ENCODE data around the gene ITM2C. TPM values are rescaled to one million over a fixed set of nuclear protein-coding genes. Genes with fewer than 3 reads are reported as not detected.

ITM2C gene
- total and polyA plus RNA-seq, 2 of the 13 experiments (the other 11 are each of a cell fraction or from before 2014, with no cell fraction given), result 70.5 to 270 TPM

GRCh38 chr2:230905448-230906421 is 41.0 kb downstream of the ITM2C start (continued):
- TF ChIP-seq ZNF414 (CRISPR knock-in tag; IDR thresholded peaks at IDR 0.05) (no peak), MYNN (CRISPR knock-in tag; IDR thresholded peaks at IDR 0.05; ENCODE audit: low read depth) (no peak), NFKB2 (CRISPR knock-in tag; IDR thresholded peaks at IDR 0.05; ENCODE audit: borderline replicate concordance) (no peak), PPARG (CRISPR knock-in tag; conservative IDR thresholded peaks at IDR 0.05) (no peak), SOX6 (IDR thresholded peaks at IDR 0.05) (no peak), SOX6 (CRISPR knock-in tag; IDR thresholded peaks at IDR 0.05) (peak; percentile 79), SOX5 (CRISPR knock-in tag; IDR thresholded peaks at IDR 0.05; ENCODE audit: borderline replicate concordance) (peak; percentile 88), MED8 (CRISPR knock-in tag; IDR thresholded peaks at IDR 0.05; ENCODE audit: insufficient replicate concordance) (no peak), ZNF281 (CRISPR knock-in tag; IDR thresholded peaks at IDR 0.05; ENCODE audit: borderline replicate concordance) (no peak), DRAP1 (CRISPR knock-in tag; IDR thresholded peaks at IDR 0.05) (no peak), XRCC5 (optimal IDR thresholded peaks at IDR 0.05; ENCODE audit: low read length) (peak; percentile 66), SMAD3 (CRISPR knock-in tag; IDR thresholded peaks at IDR 0.05) (no peak), ZNF83 (CRISPR knock-in tag; IDR thresholded peaks at IDR 0.05; ENCODE audit: borderline replicate concordance) (no peak), JUN (CRISPR knock-in tag; IDR thresholded peaks at IDR 0.05) (0 out of 2 replicates have a peak, but pooled peaks have one; percentile 18), NFYB (CRISPR knock-in tag; IDR thresholded peaks at IDR 0.05) (no peak), RNF2 (conservative IDR thresholded peaks at IDR 0.05; ENCODE audit: low read depth) (0 out of 2 replicates have a peak, but pooled peaks have one; percentile 36), MTF1 (CRISPR knock-in tag; IDR thresholded peaks at IDR 0.05) (no peak), JARID2 (CRISPR knock-in tag; IDR thresholded peaks at IDR 0.05; ENCODE audit: insufficient replicate concordance) (no peak), EP300 (IDR thresholded peaks at IDR 0.05; ENCODE audit: low read depth in 2 of 2, low read length in 2 of 2) (peak in 1 of 2 experiments; percentile 33; a peak in 2 of 4 replicates), EP300 (CRISPR knock-in tag; IDR thresholded peaks at IDR 0.05; ENCODE audit: borderline replicate concordance) (no peak; the same call in 1 of the 2 replicates), GMEB2 (CRISPR knock-in tag; IDR thresholded peaks at IDR 0.05; ENCODE audit: low read depth) (no peak), PHF8 (CRISPR knock-in tag; IDR thresholded peaks at IDR 0.05) (no peak), ZNF329 (CRISPR knock-in tag; IDR thresholded peaks at IDR 0.05; ENCODE audit: low read depth) (no peak)
